ENCODE results near the gene UBE2G2. TPM values are rescaled to one million over a fixed set of nuclear protein-coding genes. Genes with fewer than 3 reads are reported as not detected.

UBE2G2 gene
- polyA plus RNA-seq, 1 donor from 2014 or later, result 127 TPM

DNA sequence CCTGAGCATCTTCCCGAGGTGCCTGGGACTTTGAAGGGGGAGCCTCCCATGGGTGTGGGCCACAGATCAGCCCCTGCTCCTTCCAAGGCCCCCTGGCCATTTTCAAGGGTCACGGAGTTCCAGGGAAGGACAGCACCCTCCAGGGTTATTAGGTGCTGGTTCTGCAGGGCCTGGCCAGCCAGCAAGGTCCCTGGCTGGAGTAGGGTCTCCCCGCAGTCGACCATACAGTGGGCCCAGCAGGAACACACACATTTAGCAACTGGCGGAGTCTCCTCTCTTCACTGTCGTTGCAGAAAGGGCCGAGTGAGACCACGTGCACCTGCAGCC is 34.0 kb upstream of the UBE2G2 start:
- H3K36me3 ChIP-seq (ENCODE audit: insufficient read depth, low read length), result no peaks in the 10 kb centered on the region
- H3K79me2 ChIP-seq (replicated peaks; ENCODE audit: insufficient read depth, low read length), result no peaks in the 10 kb centered on the region
- no peak for TF ChIP-seq CTCF (IDR thresholded peaks at IDR 0.05; ENCODE audit: poor library complexity, severe bottlenecking)
- TF ChIP-seq EP300 (conservative IDR thresholded peaks at IDR 0.05; ENCODE audit: poor library complexity, severe bottlenecking), result no peak
- no peak for TF ChIP-seq TAF1 (IDR thresholded peaks at IDR 0.05; ENCODE audit: low read depth)
- TF ChIP-seq POLR2AphosphoS5 (IDR thresholded peaks at IDR 0.05), result no peak
- no peak for TF ChIP-seq SMC3 (conservative IDR thresholded peaks at IDR 0.05; ENCODE audit: poor library complexity)
- TF ChIP-seq, protein P1, sequence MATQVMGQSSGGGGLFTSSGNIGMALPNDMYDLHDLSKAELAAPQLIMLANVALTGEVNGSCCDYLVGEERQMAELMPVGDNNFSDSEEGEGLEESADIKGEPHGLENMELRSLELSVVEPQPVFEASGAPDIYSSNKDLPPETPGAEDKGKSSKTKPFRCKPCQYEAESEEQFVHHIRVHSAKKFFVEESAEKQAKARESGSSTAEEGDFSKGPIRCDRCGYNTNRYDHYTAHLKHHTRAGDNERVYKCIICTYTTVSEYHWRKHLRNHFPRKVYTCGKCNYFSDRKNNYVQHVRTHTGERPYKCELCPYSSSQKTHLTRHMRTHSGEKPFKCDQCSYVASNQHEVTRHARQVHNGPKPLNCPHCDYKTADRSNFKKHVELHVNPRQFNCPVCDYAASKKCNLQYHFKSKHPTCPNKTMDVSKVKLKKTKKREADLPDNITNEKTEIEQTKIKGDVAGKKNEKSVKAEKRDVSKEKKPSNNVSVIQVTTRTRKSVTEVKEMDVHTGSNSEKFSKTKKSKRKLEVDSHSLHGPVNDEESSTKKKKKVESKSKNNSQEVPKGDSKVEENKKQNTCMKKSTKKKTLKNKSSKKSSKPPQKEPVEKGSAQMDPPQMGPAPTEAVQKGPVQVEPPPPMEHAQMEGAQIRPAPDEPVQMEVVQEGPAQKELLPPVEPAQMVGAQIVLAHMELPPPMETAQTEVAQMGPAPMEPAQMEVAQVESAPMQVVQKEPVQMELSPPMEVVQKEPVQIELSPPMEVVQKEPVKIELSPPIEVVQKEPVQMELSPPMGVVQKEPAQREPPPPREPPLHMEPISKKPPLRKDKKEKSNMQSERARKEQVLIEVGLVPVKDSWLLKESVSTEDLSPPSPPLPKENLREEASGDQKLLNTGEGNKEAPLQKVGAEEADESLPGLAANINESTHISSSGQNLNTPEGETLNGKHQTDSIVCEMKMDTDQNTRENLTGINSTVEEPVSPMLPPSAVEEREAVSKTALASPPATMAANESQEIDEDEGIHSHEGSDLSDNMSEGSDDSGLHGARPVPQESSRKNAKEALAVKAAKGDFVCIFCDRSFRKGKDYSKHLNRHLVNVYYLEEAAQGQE (IDR thresholded peaks at IDR 0.05; ENCODE audit: borderline replicate concordance), result no peak
- no peak for TF ChIP-seq MXI1 (conservative IDR thresholded peaks at IDR 0.05; ENCODE audit: poor library complexity, severe bottlenecking)
- TF ChIP-seq RAD21 (conservative IDR thresholded peaks at IDR 0.05), result no peak
- TF ChIP-seq EZH2 (IDR thresholded peaks at IDR 0.05; ENCODE audit: borderline replicate concordance, insufficient read depth, low read length, poor library complexity, severe bottlenecking), result no peak
- H3K4me2 ChIP-seq (ENCODE audit: low read length), result no peak overlapping the region
- no peaks in the 10 kb centered on the region for H3K9me2 ChIP-seq (ENCODE audit: insufficient read depth, low read length)
- no peaks in the 10 kb centered on the region for H3K9me3 ChIP-seq (ENCODE audit: low read length)
- no peaks in the 10 kb centered on the region for H4K20me1 ChIP-seq (ENCODE audit: insufficient read depth)
- no peak overlapping the region for H3K27ac ChIP-seq (ENCODE audit: low read length)
- H3K4me3 ChIP-seq (ENCODE audit: low read length), result no peak overlapping the region
- H3K9ac ChIP-seq (ENCODE audit: low read length), result no peak overlapping the region
- no peaks in the 10 kb centered on the region for H3K27me3 ChIP-seq (ENCODE audit: insufficient read depth, low read depth, low read length)
- H2AFZ ChIP-seq (ENCODE audit: low read depth, low read length), result no peak overlapping the region
- no peaks in the 10 kb centered on the region for H3F3A ChIP-seq (ENCODE audit: insufficient read depth, low read length, poor library complexity, severe bottlenecking)

DNA sequence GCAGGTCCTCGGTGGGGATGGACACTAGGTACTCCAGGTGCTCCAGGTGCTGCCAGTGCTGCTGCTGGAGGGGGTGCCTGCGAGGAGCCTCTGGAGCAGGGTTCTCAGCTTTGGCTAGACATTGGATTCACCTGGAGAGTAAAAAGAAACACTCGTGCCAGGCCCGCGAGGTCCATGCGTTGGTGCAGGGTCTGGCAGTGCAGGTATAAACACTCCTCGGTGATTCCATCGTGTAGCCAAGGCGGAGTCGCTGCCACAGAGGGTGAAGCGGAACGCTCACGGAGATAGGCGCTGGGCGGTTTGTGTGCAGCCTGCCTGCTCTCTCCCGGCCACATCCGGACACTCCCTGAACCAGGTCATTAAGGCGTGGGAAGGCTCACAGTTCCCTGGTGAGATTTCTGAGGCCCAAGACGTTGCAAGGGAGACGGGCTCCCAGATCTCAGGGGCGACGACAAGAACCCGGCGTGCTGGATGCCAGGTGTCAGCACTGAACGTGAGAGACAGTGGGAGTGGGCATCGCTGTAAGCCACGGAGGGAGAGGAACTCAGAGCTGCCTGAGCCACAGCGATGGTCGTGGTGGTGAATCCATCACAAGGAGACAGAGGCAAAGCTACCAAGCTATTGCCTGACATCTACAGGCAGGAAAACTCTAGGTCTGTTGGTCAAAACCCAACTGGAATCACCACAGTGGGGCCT is 33.5 kb upstream of the UBE2G2 start:
- H3K9me3 ChIP-seq (ENCODE audit: low read length), result no peaks in the 10 kb centered on the region
- no peak overlapping the region for H3K4me2 ChIP-seq (ENCODE audit: low read length)
- H3K36me3 ChIP-seq (ENCODE audit: insufficient read depth, low read length), result no peaks in the 10 kb centered on the region
- no peak overlapping the region for H3K4me3 ChIP-seq (ENCODE audit: low read length)
- no peaks in the 10 kb centered on the region for H3F3A ChIP-seq (ENCODE audit: insufficient read depth, low read length, poor library complexity, severe bottlenecking)
- H3K27me3 ChIP-seq (ENCODE audit: insufficient read depth, low read depth, low read length), result no peaks in the 10 kb centered on the region
- H4K20me1 ChIP-seq (ENCODE audit: insufficient read depth), result no peaks in the 10 kb centered on the region
- TF ChIP-seq MXI1 (conservative IDR thresholded peaks at IDR 0.05; ENCODE audit: poor library complexity, severe bottlenecking), result no peak
- TF ChIP-seq EZH2 (IDR thresholded peaks at IDR 0.05; ENCODE audit: borderline replicate concordance, insufficient read depth, low read length, poor library complexity, severe bottlenecking), result no peak
- TF ChIP-seq RAD21 (conservative IDR thresholded peaks at IDR 0.05), result no peak
- no peak for TF ChIP-seq SMC3 (conservative IDR thresholded peaks at IDR 0.05; ENCODE audit: poor library complexity)
- TF ChIP-seq TAF1 (IDR thresholded peaks at IDR 0.05; ENCODE audit: low read depth), result no peak
- TF ChIP-seq, protein P1 (IDR thresholded peaks at IDR 0.05; ENCODE audit: borderline replicate concordance), result no peak
- no peak for TF ChIP-seq CTCF (IDR thresholded peaks at IDR 0.05; ENCODE audit: poor library complexity, severe bottlenecking)
- TF ChIP-seq POLR2AphosphoS5 (IDR thresholded peaks at IDR 0.05), result no peak
- TF ChIP-seq EP300 (conservative IDR thresholded peaks at IDR 0.05; ENCODE audit: poor library complexity, severe bottlenecking), result no peak
- no peak overlapping the region for H3K9ac ChIP-seq (ENCODE audit: low read length)
- no peaks in the 10 kb centered on the region for H3K79me2 ChIP-seq (replicated peaks; ENCODE audit: insufficient read depth, low read length)
- no peak overlapping the region for H3K27ac ChIP-seq (ENCODE audit: low read length)
- no peak overlapping the region for H2AFZ ChIP-seq (ENCODE audit: low read depth, low read length)
- no peaks in the 10 kb centered on the region for H3K9me2 ChIP-seq (ENCODE audit: insufficient read depth, low read length)

Data from neural cell (in vitro differentiated cells).